ENCODE results near the gene CMSS1.

The CMSS1 gene

DNA sequence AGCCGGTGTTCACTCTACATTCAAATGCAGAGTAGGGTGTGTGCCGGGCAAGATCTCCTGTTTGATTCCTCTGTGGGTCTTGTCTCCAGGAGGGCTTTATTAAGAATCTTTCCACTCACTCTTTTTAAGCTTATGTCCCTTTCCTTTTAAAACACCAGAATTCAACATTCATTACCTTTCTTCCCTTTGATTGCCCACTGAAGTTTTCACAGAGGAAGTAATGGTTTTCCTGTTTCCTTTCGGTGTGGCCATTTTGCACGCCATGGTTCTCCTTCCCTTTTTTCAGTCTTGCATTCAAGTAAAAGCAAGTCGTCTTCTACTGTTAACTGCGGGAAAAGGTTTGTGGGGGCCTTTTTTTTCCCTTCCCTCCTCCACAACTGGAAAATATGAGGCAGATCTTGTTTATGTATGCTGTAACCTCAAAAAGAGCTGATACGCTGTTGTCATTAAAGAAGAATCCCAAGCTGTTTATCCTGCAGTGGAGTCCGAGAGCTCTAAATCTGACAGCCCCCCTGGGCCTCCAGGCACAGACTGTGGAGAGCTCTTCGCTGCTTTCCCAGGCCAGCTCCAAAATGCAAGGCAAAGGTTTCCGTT, 256.1 kb downstream of the CMSS1 start:
- no peak overlapping the region for H3K27ac ChIP-seq (ENCODE audit: extremely low read depth, low read depth, low read length)
- ChIA-PET POLR2A (no interaction called here), CTCF (interaction anchor here (0.5 to 2.5 kb wide), 7 partner anchors 12 to 242 kb away, joined by 3 to 6 read pairs (median 3); no protein-coding TSS in a partner anchor)
- H3K4me3 ChIP-seq (ENCODE audit: low read depth, low read length): no peak overlapping the region
- TF ChIP-seq, protein P1, sequence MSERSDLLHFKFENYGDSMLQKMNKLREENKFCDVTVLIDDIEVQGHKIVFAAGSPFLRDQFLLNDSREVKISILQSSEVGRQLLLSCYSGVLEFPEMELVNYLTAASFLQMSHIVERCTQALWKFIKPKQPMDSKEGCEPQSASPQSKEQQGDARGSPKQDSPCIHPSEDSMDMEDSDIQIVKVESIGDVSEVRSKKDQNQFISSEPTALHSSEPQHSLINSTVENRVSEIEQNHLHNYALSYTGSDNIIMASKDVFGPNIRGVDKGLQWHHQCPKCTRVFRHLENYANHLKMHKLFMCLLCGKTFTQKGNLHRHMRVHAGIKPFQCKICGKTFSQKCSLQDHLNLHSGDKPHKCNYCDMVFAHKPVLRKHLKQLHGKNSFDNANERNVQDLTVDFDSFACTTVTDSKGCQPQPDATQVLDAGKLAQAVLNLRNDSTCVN (tag by site-specific recombination; optimal IDR thresholded peaks at IDR 0.05): no peak
- TF ChIP-seq ZEB2 (tag by site-specific recombination; IDR thresholded peaks at IDR 0.05): no peak
- TF ChIP-seq GLIS1 (tag by site-specific recombination; IDR thresholded peaks at IDR 0.05): peak; percentile 20; the same call in 1 of the 2 replicates
- TF ChIP-seq ZNF677 (tag by site-specific recombination; IDR thresholded peaks at IDR 0.05): no peak
- TF ChIP-seq, protein P2, sequence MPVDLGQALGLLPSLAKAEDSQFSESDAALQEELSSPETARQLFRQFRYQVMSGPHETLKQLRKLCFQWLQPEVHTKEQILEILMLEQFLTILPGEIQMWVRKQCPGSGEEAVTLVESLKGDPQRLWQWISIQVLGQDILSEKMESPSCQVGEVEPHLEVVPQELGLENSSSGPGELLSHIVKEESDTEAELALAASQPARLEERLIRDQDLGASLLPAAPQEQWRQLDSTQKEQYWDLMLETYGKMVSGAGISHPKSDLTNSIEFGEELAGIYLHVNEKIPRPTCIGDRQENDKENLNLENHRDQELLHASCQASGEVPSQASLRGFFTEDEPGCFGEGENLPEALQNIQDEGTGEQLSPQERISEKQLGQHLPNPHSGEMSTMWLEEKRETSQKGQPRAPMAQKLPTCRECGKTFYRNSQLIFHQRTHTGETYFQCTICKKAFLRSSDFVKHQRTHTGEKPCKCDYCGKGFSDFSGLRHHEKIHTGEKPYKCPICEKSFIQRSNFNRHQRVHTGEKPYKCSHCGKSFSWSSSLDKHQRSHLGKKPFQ (tag by site-specific recombination; IDR thresholded peaks at IDR 0.05): no peak
- TF ChIP-seq MEIS1 (CRISPR knock-in tag; IDR thresholded peaks at IDR 0.05; ENCODE audit: borderline replicate concordance): no peak
- H3K9me3 ChIP-seq (ENCODE audit: control insufficient read depth, insufficient read depth, low read depth, low read length): no peaks in the 10 kb centered on the region
- no peaks in the 10 kb centered on the region for H3K36me3 ChIP-seq (ENCODE audit: control insufficient read depth in 2 of 2, insufficient read depth in 1 of 2, low read length in 2 of 2)
- H3K4me1 ChIP-seq (ENCODE audit: control insufficient read depth, insufficient read depth, low read length): peaks cover 10% of the 10 kb centered on the region

DNA sequence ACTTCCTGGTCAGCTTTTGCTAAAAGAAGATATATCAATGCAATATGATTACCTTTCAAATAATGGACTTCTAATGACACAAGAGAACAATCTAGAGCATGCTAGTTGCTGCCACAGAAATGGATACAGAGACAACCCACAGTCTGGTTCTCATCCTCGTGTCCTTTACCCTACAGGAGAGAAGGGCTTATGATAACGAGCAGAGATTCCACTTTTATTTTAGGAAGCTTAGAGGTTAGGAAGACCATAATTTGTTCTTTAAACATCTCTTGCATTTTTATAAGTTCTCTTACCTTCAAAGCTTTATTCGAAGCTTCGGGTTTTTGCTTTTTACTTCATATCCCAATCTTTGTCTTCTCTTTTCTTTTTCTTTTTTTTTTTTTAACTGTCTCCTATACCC, 257.5 kb downstream of the CMSS1 start:
- H3K9me3 ChIP-seq (ENCODE audit: control insufficient read depth, insufficient read depth, low read depth, low read length): no peaks in the 10 kb centered on the region
- H3K4me1 ChIP-seq (ENCODE audit: control insufficient read depth, insufficient read depth, low read length): peaks cover 10% of the 10 kb centered on the region
- no peak for TF ChIP-seq ZNF600 (tag by site-specific recombination; IDR thresholded peaks at IDR 0.05)
- TF ChIP-seq GLIS2 (tag by site-specific recombination; IDR thresholded peaks at IDR 0.05): no peak
- TF ChIP-seq, protein P3, sequence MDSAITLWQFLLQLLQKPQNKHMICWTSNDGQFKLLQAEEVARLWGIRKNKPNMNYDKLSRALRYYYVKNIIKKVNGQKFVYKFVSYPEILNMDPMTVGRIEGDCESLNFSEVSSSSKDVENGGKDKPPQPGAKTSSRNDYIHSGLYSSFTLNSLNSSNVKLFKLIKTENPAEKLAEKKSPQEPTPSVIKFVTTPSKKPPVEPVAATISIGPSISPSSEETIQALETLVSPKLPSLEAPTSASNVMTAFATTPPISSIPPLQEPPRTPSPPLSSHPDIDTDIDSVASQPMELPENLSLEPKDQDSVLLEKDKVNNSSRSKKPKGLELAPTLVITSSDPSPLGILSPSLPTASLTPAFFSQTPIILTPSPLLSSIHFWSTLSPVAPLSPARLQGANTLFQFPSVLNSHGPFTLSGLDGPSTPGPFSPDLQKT (IDR thresholded peaks at IDR 0.05; ENCODE audit: borderline replicate concordance, low read depth, low read length): no peak
- TF ChIP-seq, protein P4, sequence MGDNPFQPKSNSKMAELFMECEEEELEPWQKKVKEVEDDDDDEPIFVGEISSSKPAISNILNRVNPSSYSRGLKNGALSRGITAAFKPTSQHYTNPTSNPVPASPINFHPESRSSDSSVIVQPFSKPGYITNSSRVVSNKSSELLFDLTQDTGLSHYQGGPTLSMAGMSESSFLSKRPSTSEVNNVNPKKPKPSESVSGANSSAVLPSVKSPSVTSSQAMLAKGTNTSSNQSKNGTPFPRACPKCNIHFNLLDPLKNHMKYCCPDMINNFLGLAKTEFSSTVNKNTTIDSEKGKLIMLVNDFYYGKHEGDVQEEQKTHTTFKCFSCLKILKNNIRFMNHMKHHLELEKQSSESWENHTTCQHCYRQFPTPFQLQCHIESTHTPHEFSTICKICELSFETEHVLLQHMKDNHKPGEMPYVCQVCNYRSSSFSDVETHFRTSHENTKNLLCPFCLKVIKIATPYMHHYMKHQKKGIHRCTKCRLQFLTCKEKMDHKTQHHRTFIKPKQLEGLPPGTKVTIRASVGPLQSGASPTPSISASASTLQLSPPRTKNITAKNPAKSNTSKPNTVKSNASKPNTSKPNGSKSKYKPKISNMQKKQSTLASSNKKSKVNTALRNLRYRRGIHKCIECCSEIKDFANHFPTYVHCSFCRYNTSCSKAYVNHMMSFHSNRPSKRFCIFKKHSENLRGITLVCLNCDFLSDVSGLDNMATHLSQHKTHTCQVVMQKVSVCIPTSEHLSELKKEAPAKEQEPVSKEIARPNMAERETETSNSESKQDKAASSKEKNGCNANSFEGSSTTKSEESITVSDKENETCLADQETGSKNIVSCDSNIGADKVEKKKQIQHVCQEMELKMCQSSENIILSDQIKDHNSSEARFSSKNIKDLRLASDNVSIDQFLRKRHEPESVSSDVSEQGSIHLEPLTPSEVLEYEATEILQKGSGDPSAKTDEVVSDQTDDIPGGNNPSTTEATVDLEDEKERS (tag by site-specific recombination; IDR thresholded peaks at IDR 0.05): no peak
- no peak for TF ChIP-seq ZNF555 (tag by site-specific recombination; conservative IDR thresholded peaks at IDR 0.05)
- TF ChIP-seq, protein P5, sequence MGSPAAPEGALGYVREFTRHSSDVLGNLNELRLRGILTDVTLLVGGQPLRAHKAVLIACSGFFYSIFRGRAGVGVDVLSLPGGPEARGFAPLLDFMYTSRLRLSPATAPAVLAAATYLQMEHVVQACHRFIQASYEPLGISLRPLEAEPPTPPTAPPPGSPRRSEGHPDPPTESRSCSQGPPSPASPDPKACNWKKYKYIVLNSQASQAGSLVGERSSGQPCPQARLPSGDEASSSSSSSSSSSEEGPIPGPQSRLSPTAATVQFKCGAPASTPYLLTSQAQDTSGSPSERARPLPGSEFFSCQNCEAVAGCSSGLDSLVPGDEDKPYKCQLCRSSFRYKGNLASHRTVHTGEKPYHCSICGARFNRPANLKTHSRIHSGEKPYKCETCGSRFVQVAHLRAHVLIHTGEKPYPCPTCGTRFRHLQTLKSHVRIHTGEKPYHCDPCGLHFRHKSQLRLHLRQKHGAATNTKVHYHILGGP (tag by site-specific recombination; IDR thresholded peaks at IDR 0.05): no peak
- no peak for TF ChIP-seq ZNF560 (tag by site-specific recombination; IDR thresholded peaks at IDR 0.05; ENCODE audit: borderline replicate concordance)
- no peak for TF ChIP-seq ZNF354C (tag by site-specific recombination; IDR thresholded peaks at IDR 0.05; ENCODE audit: borderline replicate concordance, low read depth)
- TF ChIP-seq ZNF391 (tag by site-specific recombination; IDR thresholded peaks at IDR 0.05; ENCODE audit: borderline replicate concordance, low read depth): no peak
- no peak for TF ChIP-seq ZBTB7A (tag by site-specific recombination; IDR thresholded peaks at IDR 0.05; ENCODE audit: low read depth)
- TF ChIP-seq, protein P6, sequence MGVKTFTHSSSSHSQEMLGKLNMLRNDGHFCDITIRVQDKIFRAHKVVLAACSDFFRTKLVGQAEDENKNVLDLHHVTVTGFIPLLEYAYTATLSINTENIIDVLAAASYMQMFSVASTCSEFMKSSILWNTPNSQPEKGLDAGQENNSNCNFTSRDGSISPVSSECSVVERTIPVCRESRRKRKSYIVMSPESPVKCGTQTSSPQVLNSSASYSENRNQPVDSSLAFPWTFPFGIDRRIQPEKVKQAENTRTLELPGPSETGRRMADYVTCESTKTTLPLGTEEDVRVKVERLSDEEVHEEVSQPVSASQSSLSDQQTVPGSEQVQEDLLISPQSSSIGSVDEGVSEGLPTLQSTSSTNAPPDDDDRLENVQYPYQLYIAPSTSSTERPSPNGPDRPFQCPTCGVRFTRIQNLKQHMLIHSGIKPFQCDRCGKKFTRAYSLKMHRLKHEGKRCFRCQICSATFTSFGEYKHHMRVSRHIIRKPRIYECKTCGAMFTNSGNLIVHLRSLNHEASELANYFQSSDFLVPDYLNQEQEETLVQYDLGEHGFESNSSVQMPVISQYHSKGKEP (tag by site-specific recombination; IDR thresholded peaks at IDR 0.05): no peak
- no peak for TF ChIP-seq ZNF10 (tag by site-specific recombination; IDR thresholded peaks at IDR 0.05)
- no peak overlapping the region for H3K4me3 ChIP-seq (ENCODE audit: low read depth, low read length)
- no peak overlapping the region for H3K27ac ChIP-seq (ENCODE audit: extremely low read depth, low read depth, low read length)
- CTCF ChIA-PET: interaction anchor here (0.6 to 0.8 kb wide), 3 partner anchors 9 to 14 kb away, joined by 3 read pairs; no protein-coding TSS in a partner anchor
- H3K36me3 ChIP-seq (ENCODE audit: control insufficient read depth in 2 of 2, insufficient read depth in 1 of 2, low read length in 2 of 2): no peaks in the 10 kb centered on the region
- POLR2A ChIA-PET: no interaction called here
